Epithelial cell of esophagus (primary cell): ENCODE data around the gene FBXL17.

Experiments
- DNase-seq: peaks from one replicate; pipeline ENCODE4 v3.0.0; 2010; ENCODE audit warnings: low read depth
- H3K4me3 ChIP-seq: 2 replicates; pipeline ENCODE4 v1.5.1; 2011; ENCODE audit warnings: mild to moderate bottlenecking, low read length, control low read depth
- CTCF ChIP-seq: IDR thresholded peaks from 2 replicates; pipeline ENCODE4 v1.5.1; 2011; ENCODE audit warnings: low read depth, mild to moderate bottlenecking, low read length, control low read depth, inconsistent platforms; ENCODE audit not compliant: insufficient read depth; ENCODE audit errors: missing control alignments

FBXL17 gene

GRCh38 chr5:108271127-108271526, 110.8 kb downstream of the FBXL17 start:
- H3K4me3 ChIP-seq = no peak overlapping the region
- DNase-seq = no peak
- no peak for TF ChIP-seq CTCF

GRCh38 chr5:108266242-108266641, 115.7 kb downstream of the FBXL17 start:
- peak; percentile 51 for DNase-seq
- no peak for TF ChIP-seq CTCF
- H3K4me3 ChIP-seq = no peak overlapping the region

GRCh38 chr5:108264533-108264932, 117.4 kb downstream of the FBXL17 start:
- no peak for DNase-seq
- no peak overlapping the region for H3K4me3 ChIP-seq
- TF ChIP-seq CTCF = no peak

- TF ChIP-seq CTCF = no peak
- H3K4me3 ChIP-seq = no peak overlapping the region
- no peak for DNase-seq
These were observed 118.6 kb downstream of the FBXL17 start for GRCh38 chr5:108263338-108263737.

GRCh38 chr5:108260858-108261170, 121.1 kb downstream of the FBXL17 start:
- no peak overlapping the region for H3K4me3 ChIP-seq
- TF ChIP-seq CTCF = no peak
- DNase-seq = no peak

- no peak overlapping the region for H3K4me3 ChIP-seq
- peak; percentile 99 for TF ChIP-seq CTCF
- peak; percentile 86 for DNase-seq
These were observed 121.6 kb downstream of the FBXL17 start for GRCh38 chr5:108260117-108260857.

- TF ChIP-seq CTCF = no peak
- no peak overlapping the region for H3K4me3 ChIP-seq
- DNase-seq = peak; percentile 14
These were observed 122.6 kb downstream of the FBXL17 start for GRCh38 chr5:108259306-108259705.
